GM12878 (cell line): Measurements from ENCODE around the gene PARP6.

ENCODE experiments used
- BRCA1 ChIP-seq: IDR thresholded peaks from 2 replicates; pipeline ENCODE4 v1.6.1; 2011; ENCODE audit warnings: low read depth, low read length, improper control_type of control experiment
- CREM ChIP-seq: IDR thresholded peaks from 2 replicates; pipeline ENCODE4 v1.6.1; 2014; ENCODE audit warnings: antibody characterized with exemption, low read depth
- EZH2 ChIP-seq: IDR thresholded peaks from 2 replicates; pipeline ENCODE4 v1.6.1; 2012; ENCODE audit warnings: low read depth, mild to moderate bottlenecking, control low read depth, inconsistent platforms, low read length, borderline replicate concordance; ENCODE audit not compliant: control insufficient read depth
- FOXM1 ChIP-seq: IDR thresholded peaks from 2 replicates; pipeline ENCODE4 v1.6.1; 2012; ENCODE audit warnings: low read depth, mild to moderate bottlenecking, inconsistent platforms, low read length, moderate library complexity
- HCFC1 ChIP-seq: fragments of 150-350 bp; IDR thresholded peaks from 2 replicates; pipeline ENCODE4 v1.6.1; 2014; ENCODE audit warnings: low read length
- IKZF2 ChIP-seq, 2 experiments: fragments of 450-650 bp; IDR thresholded peaks; 2 replicates each; pipeline ENCODE4 v1.6.1; 2017; ENCODE audit warnings: mild to moderate bottlenecking in 2 of 2, moderate library complexity in 2 of 2
- JUNB ChIP-seq: IDR thresholded peaks from 2 replicates; pipeline ENCODE4 v1.6.1; 2016; ENCODE audit warnings: antibody characterized with exemption, mild to moderate bottlenecking
- NFXL1 ChIP-seq: fragments of 450-650 bp; IDR thresholded peaks from 2 replicates; pipeline ENCODE4 v1.6.1; 2017; ENCODE audit warnings: antibody characterized with exemption, mild to moderate bottlenecking, borderline replicate concordance
- POLR2A ChIP-seq: IDR thresholded peaks from 2 replicates; pipeline ENCODE4 v1.6.1; 2011; ENCODE audit warnings: low read depth, mild to moderate bottlenecking, low read length
- ZNF217 ChIP-seq: fragments of 450-650 bp; IDR thresholded peaks from 2 replicates; pipeline ENCODE4 v1.6.1; 2017; ENCODE audit warnings: antibody characterized with exemption, mild to moderate bottlenecking
- ZNF24 ChIP-seq: fragments of 450-650 bp; IDR thresholded peaks from 2 replicates; pipeline ENCODE4 v1.6.1; 2017; ENCODE audit warnings: antibody characterized with exemption, mild to moderate bottlenecking
- ZSCAN29 ChIP-seq: fragments of 450-650 bp; IDR thresholded peaks from 2 replicates; pipeline ENCODE4 v1.6.1; 2017; ENCODE audit warnings: mild to moderate bottlenecking, moderate library complexity
- TF ChIP-seq, protein P1 (sequence below), 3 experiments: IDR thresholded peaks in 2 of 3; conservative IDR thresholded peaks in 1 of 3; 2 replicates each; pipeline ENCODE4 v1.5.1; 2011; ENCODE audit warnings: low read depth in 3 of 3, low read length in 3 of 3, mild to moderate bottlenecking in 3 of 3, control low read depth in 2 of 3, moderate library complexity in 2 of 3, inconsistent platforms in 1 of 3, mixed read lengths in 1 of 3; ENCODE audit not compliant: control insufficient read depth in 2 of 3, insufficient read depth in 1 of 3; ENCODE audit errors: extremely low read depth in 1 of 3
- TF ChIP-seq, protein P2 (sequence below): IDR thresholded peaks from 2 replicates; pipeline ENCODE4 v1.6.1; 2012; ENCODE audit warnings: low read depth, low read length, improper control_type of control experiment

DNA sequence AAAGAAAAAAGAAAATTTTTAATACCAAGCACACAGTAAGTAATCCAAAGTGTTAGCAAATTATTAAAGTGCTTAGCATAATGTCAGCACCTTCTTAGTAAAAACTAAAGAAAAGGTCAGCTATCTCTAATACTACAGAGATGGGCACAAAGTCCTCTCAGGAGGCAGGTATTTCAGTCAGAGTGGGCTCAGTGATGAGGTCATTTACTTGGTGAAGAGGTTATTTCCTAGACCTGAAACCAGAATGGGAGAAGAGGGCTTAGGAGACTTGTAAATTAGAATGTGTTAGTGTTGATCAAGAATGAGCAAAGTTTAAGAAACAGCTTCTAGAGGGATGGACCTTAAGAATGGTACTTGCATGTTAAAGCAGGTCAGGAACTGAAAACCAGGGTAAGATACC lies 32.7 kb downstream of the PARP6 start:
- TF ChIP-seq CREM (no peak), ZSCAN29 (no peak), NFXL1 (no peak), JUNB (no peak), POLR2A (no peak), BRCA1 (no peak), ZNF217 (no peak), IKZF2 (IDR thresholded peaks at IDR 0.05) (no peak), EZH2 (no peak), HCFC1 (no peak), ZNF24 (no peak), FOXM1 (no peak)
- TF ChIP-seq, protein P1, sequence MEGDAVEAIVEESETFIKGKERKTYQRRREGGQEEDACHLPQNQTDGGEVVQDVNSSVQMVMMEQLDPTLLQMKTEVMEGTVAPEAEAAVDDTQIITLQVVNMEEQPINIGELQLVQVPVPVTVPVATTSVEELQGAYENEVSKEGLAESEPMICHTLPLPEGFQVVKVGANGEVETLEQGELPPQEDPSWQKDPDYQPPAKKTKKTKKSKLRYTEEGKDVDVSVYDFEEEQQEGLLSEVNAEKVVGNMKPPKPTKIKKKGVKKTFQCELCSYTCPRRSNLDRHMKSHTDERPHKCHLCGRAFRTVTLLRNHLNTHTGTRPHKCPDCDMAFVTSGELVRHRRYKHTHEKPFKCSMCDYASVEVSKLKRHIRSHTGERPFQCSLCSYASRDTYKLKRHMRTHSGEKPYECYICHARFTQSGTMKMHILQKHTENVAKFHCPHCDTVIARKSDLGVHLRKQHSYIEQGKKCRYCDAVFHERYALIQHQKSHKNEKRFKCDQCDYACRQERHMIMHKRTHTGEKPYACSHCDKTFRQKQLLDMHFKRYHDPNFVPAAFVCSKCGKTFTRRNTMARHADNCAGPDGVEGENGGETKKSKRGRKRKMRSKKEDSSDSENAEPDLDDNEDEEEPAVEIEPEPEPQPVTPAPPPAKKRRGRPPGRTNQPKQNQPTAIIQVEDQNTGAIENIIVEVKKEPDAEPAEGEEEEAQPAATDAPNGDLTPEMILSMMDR (IDR thresholded peaks at IDR 0.05 in 2 of 3, conservative IDR thresholded peaks at IDR 0.05 in 1 of 3; ENCODE audit: control insufficient read depth in 2 of 3, extremely low read depth in 1 of 3, insufficient read depth in 1 of 3, low read depth in 3 of 3, low read length in 3 of 3): no peak
- TF ChIP-seq, protein P2, sequence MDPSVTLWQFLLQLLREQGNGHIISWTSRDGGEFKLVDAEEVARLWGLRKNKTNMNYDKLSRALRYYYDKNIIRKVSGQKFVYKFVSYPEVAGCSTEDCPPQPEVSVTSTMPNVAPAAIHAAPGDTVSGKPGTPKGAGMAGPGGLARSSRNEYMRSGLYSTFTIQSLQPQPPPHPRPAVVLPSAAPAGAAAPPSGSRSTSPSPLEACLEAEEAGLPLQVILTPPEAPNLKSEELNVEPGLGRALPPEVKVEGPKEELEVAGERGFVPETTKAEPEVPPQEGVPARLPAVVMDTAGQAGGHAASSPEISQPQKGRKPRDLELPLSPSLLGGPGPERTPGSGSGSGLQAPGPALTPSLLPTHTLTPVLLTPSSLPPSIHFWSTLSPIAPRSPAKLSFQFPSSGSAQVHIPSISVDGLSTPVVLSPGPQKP: no peak
